GM21619 (cell line): ENCODE data around the gene CDC7.

Experiments
- ATAC-seq: cut with Tn5 transposase; IDR thresholded peaks from one replicate; pipeline ENCODE4 v1.9.1; 2021; ENCODE audit not compliant: unreplicated experiment

Gene CDC7

GRCh38 chr1:91546876-91547275 lies 46.2 kb downstream of the CDC7 start:
- ATAC-seq: no peak

- no peak for ATAC-seq
Measured at GRCh38 chr1:91548376-91549040, 47.9 kb downstream of the CDC7 start.

- no peak for ATAC-seq
Measured at GRCh38 chr1:91549041-91549735, 48.5 kb downstream of the CDC7 start.

GRCh38 chr1:91550961-91551360 lies 50.3 kb downstream of the CDC7 start:
- no peak for ATAC-seq

- ATAC-seq: no peak
Measured at GRCh38 chr1:91552091-91552490, 51.4 kb downstream of the CDC7 start.

- ATAC-seq: no peak
Measured at GRCh38 chr1:91552596-91552995, 51.9 kb downstream of the CDC7 start.

GRCh38 chr1:91553177-91553591 lies 52.5 kb downstream of the CDC7 start:
- no peak for ATAC-seq

- no peak for ATAC-seq
Measured at GRCh38 chr1:91555074-91555730, 54.6 kb downstream of the CDC7 start.

- ATAC-seq: peak; percentile 66
Measured at GRCh38 chr1:91555821-91556531, 55.3 kb downstream of the CDC7 start.

GRCh38 chr1:91556556-91556955 lies 55.9 kb downstream of the CDC7 start:
- no peak for ATAC-seq

- ATAC-seq: no peak
Measured at GRCh38 chr1:91557039-91557690, 56.5 kb downstream of the CDC7 start.

- ATAC-seq: no peak
Measured at GRCh38 chr1:91557826-91558225, 57.2 kb downstream of the CDC7 start.

GRCh38 chr1:91559046-91559750 lies 58.5 kb downstream of the CDC7 start:
- no peak for ATAC-seq

GRCh38 chr1:91559838-91560565 lies 59.4 kb downstream of the CDC7 start:
- no peak for ATAC-seq

GRCh38 chr1:91564888-91565701 lies 64.4 kb downstream of the CDC7 start:
- ATAC-seq: no peak

- ATAC-seq: no peak
Measured at GRCh38 chr1:91567583-91567982, 66.9 kb downstream of the CDC7 start.

- no peak for ATAC-seq
Measured at GRCh38 chr1:91568261-91568660, 67.6 kb downstream of the CDC7 start.

- ATAC-seq: no peak
Measured at GRCh38 chr1:91569411-91570119, 68.9 kb downstream of the CDC7 start.
